Activated T-cell treated with anti-CD3 and anti-CD28 coated beads for 1 hour (primary cell): ENCODE data around the gene TCF7L2.

Experiments used
- DNase-seq: peaks from one replicate; pipeline ENCODE4 v3.0.0-alpha.2; 2020; ENCODE audit warnings: low read depth

TCF7L2 gene

GRCh38 chr10:113067501-113067900 is 117.5 kb downstream of the TCF7L2 start:
- DNase-seq = no peak

- DNase-seq = no peak
Observed at GRCh38 chr10:113068178-113068890, 118.3 kb downstream of the TCF7L2 start.

GRCh38 chr10:113069595-113069994 is 119.5 kb downstream of the TCF7L2 start:
- DNase-seq = no peak

- no peak for DNase-seq
Observed at GRCh38 chr10:113071446-113071845, 121.4 kb downstream of the TCF7L2 start.

- no peak for DNase-seq
Observed at GRCh38 chr10:113073549-113074189, 123.6 kb downstream of the TCF7L2 start.

- DNase-seq = no peak
Observed at GRCh38 chr10:113076949-113077348, 126.9 kb downstream of the TCF7L2 start.

- DNase-seq = no peak
Observed at GRCh38 chr10:113078282-113078907, 128.3 kb downstream of the TCF7L2 start.

- DNase-seq = no peak
Observed at GRCh38 chr10:113080061-113080924, 130.2 kb downstream of the TCF7L2 start.

- DNase-seq = no peak
Observed at GRCh38 chr10:113080925-113081229, 130.8 kb downstream of the TCF7L2 start.

- no peak for DNase-seq
Observed at GRCh38 chr10:113084031-113084430, 134.0 kb downstream of the TCF7L2 start.

GRCh38 chr10:113085776-113086175 is 135.7 kb downstream of the TCF7L2 start:
- DNase-seq = no peak

GRCh38 chr10:113086282-113086681 is 136.2 kb downstream of the TCF7L2 start:
- no peak for DNase-seq

- no peak for DNase-seq
Observed at GRCh38 chr10:113087165-113088029, 137.3 kb downstream of the TCF7L2 start.

- no peak for DNase-seq
Observed at GRCh38 chr10:113088194-113088593, 138.1 kb downstream of the TCF7L2 start.

GRCh38 chr10:113089551-113089950 is 139.5 kb downstream of the TCF7L2 start:
- no peak for DNase-seq

GRCh38 chr10:113091920-113092319 is 141.9 kb downstream of the TCF7L2 start:
- DNase-seq = no peak

GRCh38 chr10:113093188-113094113 is 143.4 kb downstream of the TCF7L2 start:
- DNase-seq = no peak

- no peak for DNase-seq
Observed at GRCh38 chr10:113094114-113094486, 144.1 kb downstream of the TCF7L2 start.

GRCh38 chr10:113095419-113096127 is 145.5 kb downstream of the TCF7L2 start:
- no peak for DNase-seq
